AG08395 (cell line): Measurements from ENCODE around the gene CDH4.

Experiments
- DNase-seq: peaks from one replicate; pipeline ENCODE4 v3.0.0; 2012; ENCODE audit warnings: mixed read lengths, low spot score

CDH4 gene

DNA sequence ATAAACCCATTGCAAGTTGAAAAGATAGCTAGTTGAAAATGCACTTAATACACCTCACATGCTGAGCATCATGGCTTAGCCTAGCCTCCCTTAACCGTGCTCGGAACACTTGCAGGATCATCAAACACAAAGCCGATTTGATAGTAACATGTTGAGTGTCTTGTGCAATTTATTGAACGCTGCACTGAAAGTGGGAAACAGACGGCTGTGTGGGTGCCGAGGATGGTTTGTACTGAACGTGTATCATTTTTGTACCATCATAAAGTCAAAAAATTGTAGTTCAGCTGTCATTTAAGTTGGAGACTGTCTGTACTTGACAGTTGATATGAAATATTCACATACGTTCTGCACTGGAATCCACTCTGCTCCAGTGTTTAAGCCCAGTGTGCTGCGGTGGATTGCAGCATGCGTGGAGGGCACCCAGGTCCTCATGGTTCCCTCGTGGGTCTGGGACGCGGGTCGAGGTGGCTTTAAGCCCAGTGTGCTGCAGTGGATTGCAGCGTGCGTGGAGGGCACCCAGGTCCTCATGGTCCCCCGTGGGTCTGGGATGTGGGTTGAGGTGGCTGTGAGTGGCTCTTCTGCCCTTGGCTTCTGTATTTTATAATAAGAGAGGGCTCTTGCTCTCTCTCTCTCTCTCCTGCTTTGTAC, 77.0 kb downstream of the CDH4 start:
- no peak for DNase-seq

DNA sequence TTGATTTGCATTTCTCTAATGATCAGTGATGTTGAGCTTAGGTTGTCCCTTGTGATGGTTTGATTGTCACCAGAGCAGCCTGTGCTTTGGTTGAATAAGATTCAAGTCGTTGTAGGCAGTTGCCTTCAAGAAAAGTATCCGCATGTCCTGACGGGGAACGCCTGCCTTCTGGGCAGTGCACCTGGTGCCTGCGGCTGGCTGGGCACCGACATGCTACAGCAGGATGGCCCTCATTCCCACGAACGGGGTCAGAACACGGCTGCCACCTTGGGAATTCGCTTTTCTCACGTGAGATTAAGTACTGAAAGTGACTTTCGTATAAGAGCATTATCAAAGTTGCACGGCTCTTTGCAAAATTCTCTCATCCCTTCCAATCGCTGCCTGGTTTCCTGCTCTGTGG, 78.4 kb downstream of the CDH4 start:
- no peak for DNase-seq

DNA sequence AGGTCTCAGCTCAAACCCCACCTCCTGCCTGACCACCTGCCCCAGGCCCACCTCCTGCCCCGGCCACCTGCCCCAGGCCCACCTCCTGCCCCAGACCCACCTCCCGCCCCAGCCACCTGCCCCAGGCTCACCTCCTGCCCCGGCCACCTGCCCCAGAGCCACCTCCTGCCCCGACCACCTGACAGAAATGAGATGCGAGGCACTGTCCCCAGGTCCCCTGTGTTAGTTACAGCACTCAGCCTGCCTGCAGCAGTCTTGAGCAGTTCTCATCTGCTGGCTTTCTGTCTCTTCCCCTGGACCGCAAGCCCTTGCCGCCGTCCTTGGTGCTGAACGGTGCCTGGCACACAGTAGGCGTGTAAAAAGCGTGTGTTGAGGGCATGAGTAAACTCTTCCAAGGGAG, 79.5 kb downstream of the CDH4 start:
- DNase-seq: no peak

DNA sequence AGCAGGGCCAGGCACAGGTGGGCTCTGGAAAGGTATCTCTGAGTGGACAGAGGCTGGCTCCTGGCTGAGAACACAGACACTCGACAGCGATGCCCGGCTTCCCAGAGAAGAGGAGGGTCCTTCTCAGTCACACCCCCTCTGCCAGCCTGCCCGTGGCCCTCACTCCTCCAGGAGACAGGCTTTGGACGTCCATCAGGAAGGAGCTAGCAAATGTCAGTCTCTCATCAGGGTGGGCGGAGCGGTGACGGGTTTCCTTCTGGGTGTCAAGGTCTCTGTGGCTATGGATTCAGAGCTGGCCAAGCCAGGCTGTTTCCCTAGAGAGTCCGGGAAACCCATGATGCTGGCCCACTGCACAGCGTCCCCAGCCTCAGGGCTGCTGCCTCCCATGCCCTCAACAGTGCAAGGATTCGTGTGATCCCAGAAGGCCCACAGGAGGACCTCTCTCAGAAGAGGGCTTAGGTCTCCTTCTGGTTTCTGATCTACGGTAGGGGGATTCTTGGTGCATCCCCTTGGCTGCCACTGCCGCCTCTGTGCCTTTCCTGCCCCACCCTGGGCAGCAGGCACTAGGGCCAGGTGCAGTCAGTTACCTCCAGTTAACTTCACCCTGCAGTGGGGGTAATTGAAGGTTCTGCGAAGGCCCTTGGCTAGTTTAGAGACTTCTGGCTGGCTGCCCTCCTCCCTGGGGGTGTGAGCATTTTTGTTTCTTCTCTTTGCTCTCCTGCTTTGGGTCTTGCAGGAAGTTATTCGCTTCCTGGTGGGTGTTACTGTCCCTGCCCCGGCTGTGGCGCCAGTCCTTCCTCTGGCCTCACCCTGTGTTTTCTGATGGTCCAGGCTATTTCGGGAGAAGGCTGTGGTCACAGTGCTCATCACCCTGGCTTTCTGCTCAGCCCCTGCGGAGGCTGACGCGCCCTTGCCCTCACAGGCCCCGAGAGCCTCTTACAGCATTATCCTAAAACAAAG, 80.2 kb downstream of the CDH4 start:
- no peak for DNase-seq

DNA sequence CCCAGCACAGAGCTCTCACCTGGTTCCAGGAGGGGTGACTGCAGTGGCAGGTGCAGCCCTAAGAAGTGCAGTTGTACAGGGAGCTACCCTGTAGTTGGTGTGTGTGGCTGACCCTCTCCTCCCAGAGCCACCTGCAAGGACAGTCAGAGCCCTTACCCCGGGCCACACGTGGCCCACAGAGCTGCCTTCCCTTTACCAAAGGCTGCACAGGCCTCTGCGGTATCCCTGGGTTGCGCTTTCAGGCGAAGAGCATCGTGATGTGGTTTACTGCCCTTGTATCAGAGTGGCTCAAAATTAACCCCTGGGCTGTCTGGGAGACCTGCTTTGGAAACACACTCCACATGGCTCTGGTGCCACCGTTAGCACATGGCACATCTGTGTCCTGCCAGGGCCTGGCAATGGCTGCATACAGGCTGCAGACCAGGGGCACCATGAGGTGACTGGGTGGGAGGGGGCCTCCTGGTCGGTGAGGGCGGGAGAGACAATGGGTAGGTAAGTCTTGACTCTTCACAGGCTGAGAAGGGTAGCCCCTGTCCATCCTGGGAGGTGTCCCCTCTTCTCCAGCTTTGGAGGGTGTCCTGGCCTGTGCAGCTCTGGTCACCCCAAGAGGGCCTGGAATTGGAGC, 81.5 kb downstream of the CDH4 start:
- no peak for DNase-seq

DNA sequence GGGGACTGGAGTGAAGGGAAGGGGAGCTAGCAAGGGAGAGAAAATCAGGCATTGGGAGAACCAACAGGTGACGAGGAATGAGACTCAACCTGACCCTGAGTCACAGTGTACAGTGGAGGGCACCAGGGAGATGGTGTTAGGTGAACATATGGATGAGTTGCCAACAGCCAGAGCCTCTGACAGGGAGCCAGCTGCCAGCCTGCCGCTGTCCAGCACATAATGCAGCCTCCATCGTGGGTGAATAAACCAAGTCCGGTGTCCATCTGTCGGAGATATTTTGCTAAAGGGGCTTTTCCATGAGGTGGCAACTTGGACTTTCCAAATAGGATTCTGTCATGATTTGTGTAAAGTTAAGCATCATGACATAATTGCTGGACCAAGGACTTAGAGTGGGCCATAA, 88.1 kb downstream of the CDH4 start:
- DNase-seq: no peak

DNA sequence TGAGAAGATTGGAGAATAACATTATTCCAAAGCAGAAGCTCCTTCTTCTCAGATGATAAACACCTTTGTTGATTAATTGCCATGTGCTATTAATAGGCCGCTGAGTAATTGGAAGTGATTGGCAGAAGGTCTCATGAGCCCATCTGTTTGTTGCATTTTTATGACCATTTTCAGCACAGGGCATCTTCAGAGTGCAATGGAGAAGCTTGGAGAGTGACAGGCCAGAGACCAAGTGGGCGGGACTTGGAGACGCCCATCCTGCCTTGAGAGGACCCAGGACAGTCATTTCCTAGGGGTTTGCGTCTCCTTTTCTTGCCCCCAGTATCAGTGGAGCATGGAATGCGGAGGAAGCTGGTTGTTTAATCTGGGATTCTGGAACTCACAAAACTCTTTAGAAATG, 89.5 kb downstream of the CDH4 start:
- DNase-seq: no peak

DNA sequence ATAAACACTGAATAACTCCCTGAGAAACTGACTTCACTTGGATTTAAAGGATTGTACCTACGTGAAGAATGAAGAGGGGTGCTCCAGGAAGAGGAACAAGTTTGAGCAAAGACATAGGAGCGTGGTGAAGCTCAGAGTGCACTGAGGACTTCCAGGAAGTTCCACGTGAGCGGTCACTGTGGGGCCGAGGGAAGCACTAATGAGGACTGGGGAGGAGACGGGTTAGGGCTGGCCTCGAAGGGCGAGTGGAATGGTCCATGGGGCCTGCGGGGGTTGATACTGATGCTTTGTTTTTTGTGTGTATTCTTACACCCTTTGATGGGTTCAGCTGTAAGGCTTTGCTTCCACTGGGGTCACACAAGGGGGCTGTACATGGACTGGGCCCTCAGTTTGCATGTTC, 91.9 kb downstream of the CDH4 start:
- DNase-seq: no peak

DNA sequence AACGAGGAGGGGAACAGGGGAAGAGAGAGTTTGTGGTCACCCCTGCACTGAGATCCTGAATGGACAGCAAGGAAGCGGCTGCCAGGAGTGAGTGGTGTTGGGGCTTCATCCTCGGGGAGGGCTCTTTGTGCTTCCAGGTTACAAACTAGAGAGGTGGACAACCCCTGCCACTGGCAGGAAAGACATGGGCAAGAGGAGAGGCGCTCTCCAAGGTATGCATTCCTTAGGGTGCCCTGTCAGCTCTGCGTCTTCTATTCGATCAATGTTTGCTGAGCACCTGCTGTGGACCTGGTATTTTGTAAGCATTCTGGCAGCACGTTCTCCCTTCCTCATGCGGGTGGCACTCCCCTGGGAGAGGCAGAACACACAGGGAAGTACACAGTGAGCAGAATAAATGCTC, 93.6 kb downstream of the CDH4 start:
- DNase-seq: no peak

DNA sequence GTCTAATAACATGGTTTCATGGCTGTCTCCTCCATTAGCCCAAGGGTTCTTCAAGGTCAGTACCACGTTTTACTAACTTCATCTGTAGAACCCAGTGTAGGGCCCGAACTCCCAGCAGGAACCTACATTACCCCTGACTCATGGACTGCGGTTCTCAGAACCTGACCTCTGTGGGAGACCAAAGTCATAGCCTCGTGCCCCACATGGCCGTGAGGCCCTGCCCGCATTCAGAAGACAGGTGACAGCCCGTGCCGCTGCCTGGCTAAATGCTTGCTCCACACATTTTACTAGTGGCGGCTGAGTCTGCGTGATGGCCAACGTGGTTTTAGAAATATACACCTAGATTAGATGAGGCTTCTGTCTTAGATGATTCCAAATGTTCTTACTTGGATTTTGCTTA, 94.9 kb downstream of the CDH4 start:
- no peak for DNase-seq

DNA sequence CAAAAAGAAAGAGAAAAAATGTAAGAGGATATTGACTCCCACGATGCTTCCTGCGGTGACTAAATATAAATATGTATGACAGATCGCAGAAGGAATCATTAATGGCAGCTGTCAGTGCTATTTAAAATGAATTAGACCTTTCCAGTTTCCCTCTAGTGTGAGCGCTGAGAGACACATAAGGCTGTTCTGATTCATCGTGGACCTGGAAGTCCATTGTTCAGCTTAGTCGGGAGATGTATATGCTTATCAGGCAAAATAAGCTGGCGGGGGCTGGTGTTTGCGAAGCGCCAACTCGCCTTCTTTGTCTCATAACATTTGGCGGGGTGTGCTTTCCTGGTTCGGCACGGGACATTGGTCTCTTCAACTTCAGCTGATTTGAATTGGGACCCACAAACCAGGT, 95.4 kb downstream of the CDH4 start:
- no peak for DNase-seq

DNA sequence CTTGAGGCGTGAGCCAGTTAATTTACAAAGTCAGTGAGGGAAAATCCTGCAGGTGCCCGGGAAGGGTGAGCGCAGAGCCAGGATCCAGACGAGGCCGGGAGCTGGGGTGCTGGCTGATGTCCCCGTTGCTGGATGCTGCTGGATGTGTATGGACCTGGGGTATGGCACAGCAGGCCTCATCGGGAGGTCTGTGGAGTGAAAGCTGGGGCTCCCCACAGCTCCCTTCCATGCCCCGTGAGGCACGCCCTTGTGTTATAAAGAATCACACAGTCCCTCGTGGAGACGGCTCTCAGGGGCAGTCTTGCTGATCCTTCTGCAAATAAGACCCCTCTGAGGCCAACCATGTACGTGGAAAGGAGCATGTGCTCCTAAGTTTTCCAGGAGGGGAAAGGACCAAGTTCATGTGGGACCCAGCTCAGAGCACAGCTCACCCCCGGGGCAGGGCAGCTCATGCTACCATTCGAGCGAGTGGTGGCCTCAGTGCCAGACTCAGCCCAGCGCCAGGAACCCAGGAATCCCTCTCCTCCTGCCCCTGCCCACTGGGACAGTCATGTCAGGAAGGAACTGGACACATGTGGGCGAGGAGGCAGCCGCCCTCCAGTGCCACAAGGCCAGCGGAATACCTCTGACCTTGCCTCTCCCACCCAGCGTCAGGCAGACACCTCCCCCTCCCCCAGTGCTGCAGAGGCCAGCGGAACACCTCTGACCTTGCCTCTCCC, 97.5 kb downstream of the CDH4 start:
- no peak for DNase-seq

DNA sequence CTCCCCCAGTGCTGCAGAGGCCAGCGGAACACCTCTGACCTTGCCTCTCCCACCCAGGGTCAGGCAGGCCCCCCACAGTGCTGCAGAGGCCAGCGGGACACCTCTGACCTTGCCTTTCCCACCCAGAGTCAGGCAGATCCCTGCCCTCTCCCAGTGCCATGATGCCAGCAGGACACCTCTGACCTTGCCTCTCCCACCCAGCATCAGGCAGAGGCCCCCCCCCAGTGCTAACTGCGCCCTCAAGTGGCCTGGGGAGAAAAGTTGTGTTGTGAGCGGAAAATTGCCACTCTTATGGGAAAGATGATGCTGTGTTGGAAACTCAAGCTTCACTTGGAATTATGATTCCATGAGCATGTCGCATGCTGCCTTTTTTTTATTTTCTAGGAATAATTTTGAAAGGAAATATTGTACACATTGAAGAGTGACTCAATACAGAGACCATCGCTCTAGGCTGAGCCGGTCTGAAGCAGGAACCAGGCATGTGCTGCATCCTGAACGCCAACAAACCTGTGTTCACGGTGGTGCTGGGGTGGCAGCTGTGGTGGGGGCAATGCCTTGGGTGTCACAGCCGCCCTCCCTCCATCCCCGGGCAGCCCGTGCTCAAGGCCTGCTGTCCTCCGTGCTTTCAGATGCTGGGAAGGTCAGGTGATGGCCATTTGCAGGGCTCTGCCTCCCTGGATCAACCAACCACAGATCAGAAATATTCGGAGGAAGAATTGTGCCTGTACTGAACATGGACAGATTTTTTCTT, 98.6 kb downstream of the CDH4 start:
- DNase-seq: no peak

DNA sequence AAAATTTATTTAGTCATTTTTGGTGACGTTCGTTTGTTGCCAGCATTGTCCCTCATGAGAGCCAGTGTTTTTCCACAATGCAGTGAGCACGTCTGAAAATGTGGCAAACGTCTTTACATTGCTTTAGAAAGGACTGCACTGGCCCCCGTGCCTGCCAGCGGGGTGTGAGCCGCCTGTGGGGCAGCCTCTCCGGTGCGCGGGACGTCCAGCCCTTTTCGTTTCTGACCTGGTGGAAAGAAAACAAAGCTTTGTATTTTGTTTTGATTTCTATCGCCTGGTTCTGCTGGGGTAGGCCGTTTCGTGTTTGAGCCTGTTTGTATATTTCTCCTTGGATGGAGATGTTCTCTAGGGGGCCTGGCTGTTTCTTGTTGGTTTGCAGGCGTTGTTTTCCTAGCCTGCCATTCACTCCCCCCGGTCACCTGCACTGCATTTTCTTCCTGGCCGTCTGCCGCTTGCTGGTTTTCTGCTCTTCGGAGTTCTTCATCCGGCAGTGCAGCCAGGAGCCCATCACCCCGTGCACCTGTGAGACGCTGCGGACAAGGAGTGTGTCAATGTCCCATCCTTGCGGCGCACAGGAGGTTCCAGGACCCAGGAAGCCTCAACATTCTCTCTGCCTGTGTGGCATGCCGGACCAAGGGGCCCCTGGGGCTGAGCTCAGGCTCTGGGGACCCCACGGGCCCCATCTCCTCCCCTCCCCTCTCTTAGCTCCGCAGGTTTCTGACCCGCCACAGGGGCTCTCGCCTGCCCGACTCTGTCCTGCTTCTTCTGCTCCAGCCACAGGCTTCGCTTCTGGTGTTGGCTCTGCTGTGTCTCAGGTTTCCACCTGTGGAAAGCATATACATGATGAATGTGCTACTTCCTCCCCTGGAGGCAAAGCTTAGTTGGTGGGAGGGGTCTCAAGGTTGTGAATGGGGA, 100.5 kb downstream of the CDH4 start:
- no peak for DNase-seq

DNA sequence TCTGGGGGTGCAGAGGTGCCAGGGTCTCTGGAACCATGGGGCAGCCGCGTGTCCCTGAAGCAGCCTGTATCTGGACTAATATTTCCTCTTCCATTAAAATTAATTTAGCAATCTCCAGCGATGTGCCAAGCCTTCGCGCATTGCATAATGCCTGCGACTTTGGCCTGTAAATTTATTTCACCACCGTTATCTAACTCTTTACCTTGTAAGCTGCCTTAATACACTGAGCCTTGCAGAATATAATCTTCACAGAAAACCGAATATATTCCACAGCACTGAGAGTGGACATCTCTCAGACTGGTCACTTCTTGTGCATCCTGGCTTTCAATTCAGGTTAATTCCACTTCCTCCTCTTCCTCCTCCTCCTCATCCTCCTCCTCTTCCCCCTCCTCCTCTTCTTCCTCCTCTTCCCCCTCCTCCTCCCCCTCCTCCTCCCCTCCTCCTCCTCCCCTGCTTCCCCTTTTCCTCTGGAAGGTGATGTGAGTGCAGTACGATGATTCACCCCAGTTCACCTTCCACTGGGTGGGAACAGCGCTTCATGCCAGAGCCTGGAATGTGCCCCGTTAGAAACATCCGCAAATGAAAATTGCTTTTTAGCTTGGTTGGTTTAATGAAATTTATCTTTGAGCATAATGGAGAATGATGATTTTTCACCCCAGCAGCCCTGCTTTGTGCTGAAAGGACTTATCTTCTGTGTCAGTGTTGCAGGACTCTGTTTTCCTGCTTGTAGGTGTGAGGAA, 101.4 kb downstream of the CDH4 start:
- DNase-seq: no peak

DNA sequence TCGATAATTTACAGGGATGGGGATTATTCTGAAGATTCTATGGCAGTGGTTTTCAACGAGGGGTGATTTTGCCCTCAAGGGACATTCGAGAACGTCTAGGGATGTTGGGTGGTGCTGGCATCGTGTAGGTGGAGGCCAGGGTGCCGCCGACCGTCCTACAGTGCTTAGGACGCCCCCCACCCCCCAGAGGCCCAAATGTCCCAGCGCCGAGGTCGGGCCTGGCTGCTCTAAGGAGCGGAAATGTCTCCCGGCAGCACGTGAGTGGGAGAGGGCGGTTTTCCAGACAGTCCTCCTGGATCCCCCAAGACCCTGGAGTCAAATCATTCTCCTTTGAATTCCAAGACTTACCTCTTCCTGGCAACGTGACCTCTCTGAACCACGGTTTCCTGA, 101.9 kb downstream of the CDH4 start:
- no peak for DNase-seq

DNA sequence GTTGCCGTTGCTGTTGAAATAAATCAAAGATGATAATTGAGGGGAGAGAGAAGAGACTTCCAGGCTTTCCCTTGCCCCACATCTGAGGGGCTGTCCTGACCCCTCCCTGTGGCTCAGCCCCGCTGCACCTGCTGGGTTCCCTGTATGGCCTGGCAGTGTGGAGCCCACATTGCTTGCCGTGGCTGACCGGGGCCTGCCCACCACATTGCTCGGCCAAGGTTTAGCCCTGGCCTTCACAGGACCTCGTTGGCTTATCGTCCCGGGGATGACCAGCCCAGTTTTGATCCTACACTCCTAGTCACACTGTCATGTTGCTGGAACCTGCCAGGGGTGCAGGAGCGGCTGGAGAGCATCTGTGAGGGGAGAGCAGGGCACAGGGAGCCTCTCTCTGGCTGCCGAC, 102.4 kb downstream of the CDH4 start:
- no peak for DNase-seq

DNA sequence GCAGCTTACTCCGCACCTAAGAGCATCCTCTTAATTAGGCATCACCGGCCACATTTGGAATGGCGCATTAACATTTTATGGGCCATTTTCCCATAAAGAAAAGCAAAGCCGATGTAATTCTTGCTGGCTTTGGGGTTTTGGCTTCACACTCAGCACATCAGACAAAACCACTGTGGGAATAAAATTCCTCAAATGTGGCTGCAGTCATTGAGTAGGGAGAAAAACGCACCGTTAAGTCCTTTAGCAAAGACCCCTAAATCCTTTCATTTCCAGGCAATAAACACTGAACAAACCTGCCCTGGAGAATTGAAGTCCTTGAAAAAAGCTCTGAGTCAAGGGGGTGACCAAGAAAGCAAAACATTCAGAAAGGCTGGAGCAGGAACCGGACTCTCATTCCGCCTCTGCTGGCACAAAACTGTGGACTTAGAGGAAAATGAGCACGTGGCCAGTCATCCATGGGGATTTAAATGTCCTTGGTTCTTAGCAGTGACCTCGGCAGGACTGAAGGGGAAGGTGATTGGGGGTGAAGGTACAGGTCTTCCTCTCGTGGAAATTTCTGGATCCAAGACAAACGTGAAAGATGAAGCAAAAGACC, 102.9 kb downstream of the CDH4 start:
- DNase-seq: no peak

DNA sequence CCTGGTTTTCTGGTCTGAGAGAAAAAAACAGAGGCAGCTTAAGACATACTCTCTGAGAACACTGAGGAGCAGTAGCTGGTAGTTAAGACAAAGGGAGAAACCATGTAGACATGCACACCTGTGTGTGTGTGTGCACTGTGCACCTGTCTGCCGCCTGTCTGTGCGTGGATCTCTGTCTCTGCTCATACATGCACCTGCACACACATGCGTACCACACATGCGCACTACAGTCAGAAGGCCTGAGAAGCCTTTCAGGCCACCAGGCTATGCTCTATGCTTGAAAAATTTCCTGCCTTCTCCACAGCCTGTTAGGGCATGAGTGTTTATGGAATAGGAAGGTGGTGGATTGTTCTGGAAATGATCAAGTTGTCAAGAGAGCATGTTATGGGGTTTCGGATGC, 103.5 kb downstream of the CDH4 start:
- DNase-seq: no peak

DNA sequence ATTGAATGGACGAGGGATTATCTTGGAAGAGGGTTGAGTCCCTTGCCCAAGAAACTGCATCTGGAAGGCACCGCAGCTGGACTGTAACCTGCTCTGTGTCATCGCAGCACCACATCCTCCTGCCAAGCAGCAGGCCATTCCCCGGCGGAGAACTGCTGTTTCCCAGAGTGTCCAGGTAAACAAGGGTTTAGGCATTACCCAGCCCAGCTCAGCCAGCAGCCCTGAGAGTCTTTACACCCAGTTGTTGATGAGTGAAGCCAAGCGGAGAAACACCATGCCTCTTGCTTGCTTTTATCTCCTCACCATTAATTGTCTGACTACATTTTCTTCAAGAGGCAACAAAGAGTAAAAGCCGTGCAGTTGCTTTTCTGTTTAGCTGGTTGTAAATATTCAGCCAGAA, 104.1 kb downstream of the CDH4 start:
- no peak for DNase-seq
